ENCODE measurements around the gene GNAI1.

GNAI1 gene

DNA sequence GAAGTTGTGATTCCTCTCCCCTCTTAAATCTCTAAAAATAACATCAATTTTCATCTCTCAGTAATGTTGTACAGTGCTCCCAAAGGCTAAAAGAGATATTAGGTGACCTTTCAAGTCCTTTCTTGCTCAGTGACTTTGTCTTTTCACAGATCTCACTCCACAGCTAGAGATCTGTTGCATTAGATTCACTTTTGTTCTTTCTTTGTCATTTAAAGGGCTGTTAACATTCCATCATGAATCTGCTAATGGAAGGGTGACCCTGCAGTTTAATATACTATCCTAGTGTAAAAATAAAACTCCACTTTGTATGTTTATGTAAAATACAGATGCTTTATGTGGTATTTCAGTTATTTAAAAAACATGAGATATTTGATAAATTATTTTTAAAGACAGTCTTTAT lies 30.5 kb downstream of the GNAI1 start:
- no peak for DNase-seq

DNA sequence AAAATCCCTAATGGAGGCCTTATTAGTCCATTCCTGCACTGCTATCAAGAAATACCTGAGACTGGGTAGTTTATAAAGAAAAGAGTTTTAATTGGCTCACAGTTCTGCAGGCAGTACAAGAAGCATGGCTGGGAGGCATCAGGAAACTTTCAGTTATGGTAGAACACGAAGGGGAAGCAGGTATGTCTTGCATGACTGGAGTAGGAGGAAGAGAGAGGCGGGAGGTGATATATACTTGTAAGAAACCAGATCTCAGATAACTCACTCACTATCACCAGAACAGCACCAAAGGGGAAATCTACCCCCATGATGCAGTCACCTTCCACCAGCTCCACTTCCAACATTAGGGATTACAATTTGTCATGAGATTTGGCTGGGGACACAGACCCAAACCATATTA lies 35.8 kb downstream of the GNAI1 start:
- DNase-seq, result no peak

- DNase-seq, result no peak
Observed at GRCh38 chr7:80172387-80172786, 37.8 kb downstream of the GNAI1 start.

DNA sequence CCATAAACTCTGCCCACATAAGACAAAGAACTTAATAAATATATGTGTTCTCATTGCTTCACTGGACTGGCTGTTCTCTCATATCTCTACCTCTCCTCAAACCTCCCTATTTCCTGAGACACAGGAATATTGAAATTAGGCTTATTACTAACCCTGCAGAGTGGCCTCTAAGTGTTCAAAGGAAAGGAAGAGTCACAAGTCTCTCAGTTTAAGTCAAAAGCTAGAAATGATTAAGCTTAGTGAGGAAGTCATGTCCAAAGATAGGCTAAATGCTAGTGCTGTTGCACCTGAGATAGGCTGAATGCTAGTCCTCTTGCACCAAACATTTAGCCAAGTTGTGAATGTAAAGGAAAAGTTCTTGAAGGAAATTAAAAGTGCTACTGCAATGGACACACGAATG lies 41.1 kb downstream of the GNAI1 start:
- DNase-seq, result no peak

- no peak for DNase-seq
Observed at GRCh38 chr7:80181411-80181810, 46.8 kb downstream of the GNAI1 start.

- no peak for DNase-seq
Observed at GRCh38 chr7:80182630-80183276, 48.1 kb downstream of the GNAI1 start.

- DNase-seq, result no peak
Observed at GRCh38 chr7:80183351-80183750, 48.7 kb downstream of the GNAI1 start.

GRCh38 chr7:80183900-80184685 lies 49.5 kb downstream of the GNAI1 start:
- no peak for DNase-seq

GRCh38 chr7:80184693-80185092 lies 50.1 kb downstream of the GNAI1 start:
- DNase-seq, result no peak

DNA sequence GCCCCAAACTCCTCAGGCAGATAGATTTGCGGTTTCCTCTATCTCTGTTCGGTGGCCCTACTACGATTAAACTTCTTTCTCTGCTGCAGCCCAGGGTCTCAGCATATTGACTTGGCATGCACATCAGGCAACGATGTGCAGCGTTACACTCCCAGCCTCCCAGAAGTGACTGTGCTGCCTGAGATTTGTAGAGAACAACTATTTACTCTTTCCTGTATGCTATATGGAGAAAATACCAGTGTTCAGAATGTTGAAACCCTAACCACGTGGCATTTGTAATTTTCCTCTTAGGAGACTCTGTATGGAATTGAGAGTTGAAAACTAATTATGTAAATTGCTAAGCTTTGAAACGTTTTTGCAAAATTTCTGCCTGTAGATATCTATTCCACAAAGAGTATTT lies 50.9 kb downstream of the GNAI1 start:
- DNase-seq, result no peak

GRCh38 chr7:80186721-80187120 lies 52.1 kb downstream of the GNAI1 start:
- no peak for DNase-seq

GRCh38 chr7:80187279-80187678 lies 52.6 kb downstream of the GNAI1 start:
- no peak for DNase-seq

DNA sequence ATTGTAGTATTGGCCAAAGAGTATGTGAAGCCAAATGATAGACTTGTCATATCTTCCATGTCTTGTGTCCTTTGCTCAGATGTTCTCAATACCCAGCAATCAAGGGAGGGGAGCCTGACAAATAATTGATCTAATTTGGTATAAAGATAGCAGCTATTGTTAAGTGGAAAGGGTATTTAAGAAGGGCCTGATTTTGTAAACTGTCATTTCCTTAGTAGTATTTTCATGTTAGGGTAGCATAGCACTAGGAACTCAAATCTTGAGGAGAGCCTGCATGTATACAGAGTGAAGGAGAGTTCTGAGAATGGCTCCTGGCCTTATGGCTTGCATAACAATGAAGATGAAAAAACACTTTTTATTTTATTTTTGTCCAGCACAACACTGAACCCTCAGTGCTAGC lies 53.1 kb downstream of the GNAI1 start:
- no peak for DNase-seq

DNA sequence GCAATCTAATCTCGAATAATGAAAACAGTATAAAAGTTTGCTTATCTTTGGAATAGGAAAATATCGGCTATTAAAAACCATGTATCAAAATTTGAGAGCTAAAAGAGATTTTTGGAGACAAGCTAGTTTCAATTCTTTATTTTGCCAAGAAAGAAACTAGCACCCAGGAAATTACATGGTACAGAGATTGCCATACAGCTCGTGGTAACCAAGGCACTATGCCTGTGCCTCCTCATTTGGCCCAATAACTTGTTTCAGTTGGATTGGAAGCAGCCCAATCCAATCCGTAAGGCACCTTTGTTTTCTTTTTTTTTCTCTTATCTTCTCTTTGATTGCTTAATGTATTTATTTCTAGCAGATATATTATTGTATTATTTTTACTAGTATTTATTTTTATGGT lies 55.0 kb downstream of the GNAI1 start:
- no peak for DNase-seq

DNA sequence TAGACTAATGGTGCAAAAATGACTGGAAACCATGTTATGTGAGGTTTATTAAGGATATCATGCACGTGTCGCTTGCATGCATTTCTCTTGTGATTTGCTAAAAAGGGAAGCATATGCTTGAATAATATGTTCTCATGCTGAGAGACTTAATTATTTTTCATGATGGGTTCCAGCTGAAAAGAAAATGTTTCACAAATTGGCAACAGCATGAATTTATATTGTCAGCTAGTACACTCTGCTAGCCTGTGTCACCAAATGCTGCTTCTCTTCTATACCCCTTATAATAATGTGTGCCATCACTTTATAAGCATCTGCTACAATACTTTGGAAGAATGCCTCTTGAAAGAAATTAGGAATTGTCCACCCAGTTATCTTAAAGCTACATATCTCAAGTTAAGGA lies 63.0 kb downstream of the GNAI1 start:
- DNase-seq, result no peak

DNA sequence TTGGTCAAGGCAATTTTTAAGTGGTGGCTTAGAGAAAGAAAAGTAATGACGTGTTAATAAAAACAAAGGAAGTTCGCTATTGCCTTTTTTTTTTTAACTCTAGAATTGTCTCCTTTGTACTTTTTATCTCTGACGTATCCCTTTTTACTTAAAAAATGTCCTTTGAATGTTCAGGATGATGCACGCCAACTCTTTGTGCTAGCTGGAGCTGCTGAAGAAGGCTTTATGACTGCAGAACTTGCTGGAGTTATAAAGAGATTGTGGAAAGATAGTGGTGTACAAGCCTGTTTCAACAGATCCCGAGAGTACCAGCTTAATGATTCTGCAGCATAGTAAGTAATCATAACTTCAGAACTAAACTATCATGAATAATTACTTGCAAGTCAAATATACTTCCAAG lies 64.4 kb downstream of the GNAI1 start:
- no peak for DNase-seq

- DNase-seq, result no peak
Observed at GRCh38 chr7:80204454-80204853, 69.8 kb downstream of the GNAI1 start.

GRCh38 chr7:80204919-80205318 lies 70.3 kb downstream of the GNAI1 start:
- DNase-seq, result no peak

- DNase-seq, result no peak
Observed at GRCh38 chr7:80206763-80207162, 72.1 kb downstream of the GNAI1 start.

- no peak for DNase-seq
Observed at GRCh38 chr7:80207501-80207900, 72.9 kb downstream of the GNAI1 start.

DNA sequence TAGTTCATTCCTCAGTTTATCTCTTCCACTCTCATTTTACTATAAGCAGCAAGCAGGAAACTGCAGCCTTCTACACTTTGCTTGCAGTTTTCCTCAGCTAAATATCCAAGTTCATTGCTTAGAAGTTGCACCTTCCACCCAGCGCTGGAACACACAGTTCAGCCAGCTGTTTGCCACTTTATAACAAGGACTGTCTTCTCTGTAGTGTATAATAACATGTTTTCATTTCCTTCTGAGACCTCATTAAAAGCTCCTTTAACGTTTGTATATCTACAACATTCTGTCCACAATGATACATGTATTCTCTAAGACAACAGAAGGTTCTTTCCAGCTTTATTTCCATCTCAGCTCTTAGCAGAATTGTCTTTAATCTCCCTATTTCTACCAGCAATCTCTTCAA lies 74.1 kb downstream of the GNAI1 start:
- no peak for DNase-seq

DNA sequence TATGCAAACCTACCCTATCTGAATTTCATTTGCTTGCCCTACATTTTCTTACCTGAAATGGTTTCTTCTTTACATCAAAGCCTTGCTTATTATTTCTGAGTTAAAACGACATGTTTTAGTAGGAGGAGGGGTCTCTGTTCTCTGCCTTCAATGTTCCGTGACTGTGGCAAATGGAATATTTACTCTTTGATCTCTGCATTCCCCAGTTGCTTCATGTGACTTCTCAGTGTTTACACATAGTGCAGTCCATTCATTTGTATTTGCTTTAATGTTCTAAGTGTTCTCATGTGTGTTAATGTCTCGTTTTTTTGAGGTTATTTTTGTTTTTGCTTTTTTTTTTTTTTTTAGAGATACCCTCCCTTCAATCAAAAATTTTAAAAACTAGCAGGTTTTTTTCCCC lies 75.8 kb downstream of the GNAI1 start:
- no peak for DNase-seq

DNA sequence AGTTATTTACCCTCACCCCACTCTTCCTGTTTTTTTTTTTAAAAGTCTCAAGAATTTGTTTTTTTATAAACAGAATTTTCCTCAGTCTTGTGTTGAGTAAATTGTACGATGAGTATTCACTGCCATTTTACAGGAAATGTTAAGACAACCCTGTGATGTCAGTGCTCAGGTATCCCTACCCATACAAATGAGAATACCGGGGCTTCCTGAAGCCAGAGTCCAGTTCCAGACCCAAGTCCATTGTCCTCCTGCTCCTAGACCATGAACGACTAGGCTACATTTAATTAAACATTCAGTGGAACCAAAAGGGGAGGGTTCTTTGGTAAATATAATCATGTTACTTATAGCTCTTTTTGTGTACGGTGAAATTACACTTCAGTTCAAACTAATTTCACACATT lies 79.2 kb downstream of the GNAI1 start:
- DNase-seq, result no peak

DNA sequence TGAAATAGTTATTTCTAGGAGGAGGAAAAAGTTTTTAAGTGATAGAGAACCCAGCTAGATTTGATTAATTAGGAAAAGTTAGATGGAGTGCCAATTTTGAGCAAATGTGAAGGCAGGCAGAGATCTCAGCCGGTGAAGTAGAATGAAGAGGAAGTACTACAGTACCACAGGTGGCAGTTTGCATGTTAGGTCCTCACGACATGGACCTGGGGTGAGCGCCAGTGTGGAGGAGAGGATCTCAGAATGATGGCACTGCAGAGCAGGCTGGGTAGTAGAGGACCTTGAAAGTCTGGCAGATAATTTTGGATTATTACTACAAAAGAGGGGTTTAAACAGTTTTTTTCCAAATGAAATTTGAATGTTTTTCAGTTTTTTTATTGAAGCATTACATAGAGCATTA lies 81.1 kb downstream of the GNAI1 start:
- no peak for DNase-seq
